WTC11 (cell line): Measurements from ENCODE around the gene MAPT. TPM values are rescaled to one million over a fixed set of nuclear protein-coding genes. Genes with fewer than 3 reads are reported as not detected.
A peak's percentile ranks its signal among the peaks of the same experiment; 100 is the strongest.

Experiments
- ATAC-seq: fragments of 200-7000 bp; cut with Tn5 transposase; 2 replicates; pipeline ENCODE4 v1.10.0; 2021; ENCODE audit warnings: mild to moderate bottlenecking, moderate library complexity
- CTCF ChIA-PET: fragments of 300-600 bp; sonication (Branson Sonifier 250); formaldehyde crosslinking; loops from one replicate; lab custom pipeline; 2021; ENCODE audit warnings: antibody characterized with exemption; lab: Charles Lee
- POLR2A ChIA-PET: fragments of 350-600 bp; sonication (Branson Sonifier 250); formaldehyde crosslinking; loops from one replicate; lab custom pipeline; 2021; ENCODE audit warnings: antibody characterized with exemption; lab: Charles Lee
- DNase-seq: peaks from one replicate; pipeline ENCODE4 v3.0.0; 2021; ENCODE audit warnings: low spot score
- H3K27ac Mint-ChIP-seq: 2 replicates; pipeline ENCODE4 v1.8.0; 2021; ENCODE audit warnings: mixed read lengths
- H3K27me3 Mint-ChIP-seq: 2 replicates; pipeline ENCODE4 v1.8.0; 2021; ENCODE audit warnings: low read depth, mild to moderate bottlenecking, moderate library complexity, mixed read lengths
- H3K36me3 Mint-ChIP-seq: 2 replicates; pipeline ENCODE4 v1.8.0; 2021; ENCODE audit warnings: mixed read lengths
- H3K4me1 Mint-ChIP-seq: 2 replicates; pipeline ENCODE4 v1.8.0; 2022; ENCODE audit warnings: mixed read lengths
- H3K4me3 Mint-ChIP-seq: 2 replicates; pipeline ENCODE4 v1.8.0; 2021; ENCODE audit warnings: mild to moderate bottlenecking, moderate library complexity, mixed read lengths
- H3K9me3 Mint-ChIP-seq: 2 replicates; pipeline ENCODE4 v1.8.0; 2021; ENCODE audit warnings: mixed read lengths
- CREM ChIP-seq: sonication (generic); formaldehyde crosslinking; IDR thresholded peaks from 2 replicates; pipeline ENCODE4 v1.8.1; 2022; ENCODE audit warnings: mild to moderate bottlenecking, missing genetic modification reagents, moderate library complexity
- E2F4 ChIP-seq: sonication (generic); formaldehyde crosslinking; IDR thresholded peaks from 2 replicates; pipeline ENCODE4 v1.8.1; 2022; ENCODE audit warnings: low read depth, mild to moderate bottlenecking, moderate library complexity, missing genetic modification reagents, borderline replicate concordance
- ETV6 ChIP-seq: sonication (generic); formaldehyde crosslinking; IDR thresholded peaks from 2 replicates; pipeline ENCODE4 v1.8.1; 2022; ENCODE audit warnings: mild to moderate bottlenecking, missing genetic modification reagents
- JUN ChIP-seq: sonication (generic); formaldehyde crosslinking; IDR thresholded peaks from 2 replicates; pipeline ENCODE4 v1.8.0; 2023; ENCODE audit warnings: mild to moderate bottlenecking, missing genetic modification reagents
- MYBL2 ChIP-seq: sonication (generic); formaldehyde crosslinking; IDR thresholded peaks from 2 replicates; pipeline ENCODE4 v1.8.1; 2023; ENCODE audit warnings: mild to moderate bottlenecking, moderate library complexity, missing genetic modification reagents
- NFYB ChIP-seq: sonication (generic); formaldehyde crosslinking; conservative IDR thresholded peaks from 2 replicates; pipeline ENCODE4 v1.8.0; 2022; ENCODE audit warnings: low read depth, missing genetic modification reagents
- NR1H2 ChIP-seq: sonication (generic); formaldehyde crosslinking; IDR thresholded peaks from 2 replicates; pipeline ENCODE4 v1.9.0; 2021; ENCODE audit warnings: mild to moderate bottlenecking, moderate library complexity, missing genetic modification reagents
- RORB ChIP-seq: fragments of 250-450 bp; sonication (Bioruptor Pico); IDR thresholded peaks from 2 replicates; pipeline ENCODE4 v1.9.0; 2021; ENCODE audit warnings: mild to moderate bottlenecking
- SMAD4 ChIP-seq: sonication (generic); formaldehyde crosslinking; IDR thresholded peaks from 2 replicates; pipeline ENCODE4 v1.8.0; 2022; ENCODE audit warnings: mild to moderate bottlenecking, missing genetic modification reagents
- TEAD1 ChIP-seq: sonication (generic); formaldehyde crosslinking; IDR thresholded peaks from 2 replicates; pipeline ENCODE4 v1.8.0; 2022; ENCODE audit warnings: mild to moderate bottlenecking, missing genetic modification reagents
- TEAD4 ChIP-seq: sonication (generic); formaldehyde crosslinking; IDR thresholded peaks from 2 replicates; pipeline ENCODE4 v1.8.0; 2022; ENCODE audit warnings: mild to moderate bottlenecking, missing genetic modification reagents
- ZBTB21 ChIP-seq: sonication (generic); formaldehyde crosslinking; IDR thresholded peaks from 2 replicates; pipeline ENCODE4 v1.8.1; 2023; ENCODE audit warnings: mild to moderate bottlenecking, missing genetic modification reagents, borderline replicate concordance
- ZNF121 ChIP-seq: sonication (generic); formaldehyde crosslinking; IDR thresholded peaks from 2 replicates; pipeline ENCODE4 v1.8.0; 2023; ENCODE audit warnings: missing genetic modification reagents
- ZNF263 ChIP-seq: sonication (generic); formaldehyde crosslinking; IDR thresholded peaks from 2 replicates; pipeline ENCODE4 v1.8.1; 2022; ENCODE audit warnings: low read depth, mild to moderate bottlenecking, moderate library complexity, missing genetic modification reagents
- ZNF512 ChIP-seq: sonication (generic); formaldehyde crosslinking; IDR thresholded peaks from 2 replicates; pipeline ENCODE4 v1.8.1; 2022; ENCODE audit warnings: missing genetic modification reagents, borderline replicate concordance
- total RNA-seq: library from RNA; stranded (reverse); gene quantifications from 3 replicates; pipeline ENCODE4 v1.2.3, GENCODE V29; 2021
- TF ChIP-seq, protein P1 (sequence below): sonication (generic); formaldehyde crosslinking; IDR thresholded peaks from 2 replicates; pipeline ENCODE4 v1.8.0; 2022; ENCODE audit warnings: mild to moderate bottlenecking, missing genetic modification reagents
- TF ChIP-seq, protein P2 (sequence below): sonication (generic); formaldehyde crosslinking; IDR thresholded peaks from 2 replicates; pipeline ENCODE4 v1.8.0; 2023; ENCODE audit warnings: missing genetic modification reagents, mild to moderate bottlenecking, borderline replicate concordance
- TF ChIP-seq, protein P3 (sequence below): sonication (generic); formaldehyde crosslinking; IDR thresholded peaks from 2 replicates; pipeline ENCODE4 v1.8.0; 2022; ENCODE audit warnings: mild to moderate bottlenecking, missing genetic modification reagents
- TF ChIP-seq, protein P4 (sequence below): fragments of 250-450 bp; sonication (Bioruptor Pico); IDR thresholded peaks from 2 replicates; pipeline ENCODE4 v1.8.0; 2021; ENCODE audit warnings: mild to moderate bottlenecking

The MAPT gene
- total RNA-seq, 1 experiment from 2014 or later, result 2.2 TPM

DNA sequence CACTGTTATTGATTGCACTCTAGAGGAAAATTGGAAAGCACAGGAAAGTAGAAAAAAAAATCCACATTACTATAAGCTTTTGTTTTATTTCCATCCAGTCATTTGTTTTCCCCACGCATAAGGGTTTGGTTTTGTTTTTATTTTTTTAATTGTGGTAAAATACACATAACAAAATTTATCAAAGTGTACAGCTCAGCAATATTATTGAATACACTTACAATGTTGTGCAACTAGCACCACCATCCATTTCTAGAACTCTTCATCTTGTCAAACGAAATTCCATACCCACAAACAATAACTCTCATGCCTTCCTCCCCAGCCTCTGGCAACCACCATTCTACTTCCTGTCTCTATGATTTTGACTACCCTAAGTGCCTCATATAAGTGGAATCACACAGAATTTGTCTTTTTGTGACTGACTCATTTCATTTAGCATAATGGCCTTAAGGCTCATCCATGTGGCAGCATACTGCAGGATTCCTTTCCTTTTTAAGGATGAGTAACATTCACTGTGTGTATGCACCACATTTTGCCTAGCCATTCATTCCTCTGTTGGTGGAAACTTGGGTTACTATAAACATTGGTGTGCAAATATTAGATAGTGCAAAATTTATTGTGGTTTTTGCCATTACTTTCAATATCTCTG lies 38.5 kb upstream of the MAPT start:
- CTCF ChIA-PET, result interaction anchor here (0.7 to 1.8 kb wide), 4 partner anchors 59 to 216 kb away, joined by 3 to 9 read pairs (median 4); no protein-coding TSS in a partner anchor

GRCh38 chr17:45857977-45858708 lies 36.2 kb upstream of the MAPT start:
- peaks cover 21% of the 10 kb centered on the region for H3K9me3 Mint-ChIP-seq
- H3K27me3 Mint-ChIP-seq, result peaks cover 11% of the 10 kb centered on the region
- CTCF ChIA-PET, result interaction anchor here (0.8 to 1.6 kb wide), 6 partner anchors 8 to 218 kb away, joined by 3 to 12 read pairs (median 5); partner anchors contain the start of gene CRHR1
- ATAC-seq (peak; percentile 77), DNase-seq (peak; percentile 61)
- TF ChIP-seq ZNF121 (CRISPR knock-in tag) (no peak), RORB (CRISPR knock-in tag) (no peak), NR1H2 (CRISPR knock-in tag) (no peak), JUN (0 out of 2 replicates have a peak, but pooled peaks have one; percentile 58), TEAD4 (CRISPR knock-in tag) (peak; percentile 95), SMAD4 (CRISPR knock-in tag) (peak; percentile 68; the same call in 1 of the 2 replicates), CREM (CRISPR knock-in tag) (no peak), TEAD1 (CRISPR knock-in tag) (peak; percentile 92), ETV6 (CRISPR knock-in tag) (no peak), NFYB (no peak), ZNF263 (CRISPR knock-in tag) (no peak)
- TF ChIP-seq, protein P1, sequence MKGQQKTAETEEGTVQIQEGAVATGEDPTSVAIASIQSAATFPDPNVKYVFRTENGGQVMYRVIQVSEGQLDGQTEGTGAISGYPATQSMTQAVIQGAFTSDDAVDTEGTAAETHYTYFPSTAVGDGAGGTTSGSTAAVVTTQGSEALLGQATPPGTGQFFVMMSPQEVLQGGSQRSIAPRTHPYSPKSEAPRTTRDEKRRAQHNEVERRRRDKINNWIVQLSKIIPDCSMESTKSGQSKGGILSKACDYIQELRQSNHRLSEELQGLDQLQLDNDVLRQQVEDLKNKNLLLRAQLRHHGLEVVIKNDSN (CRISPR knock-in tag), result peak; percentile 33; the same call in 1 of the 2 replicates
- TF ChIP-seq, protein P2, sequence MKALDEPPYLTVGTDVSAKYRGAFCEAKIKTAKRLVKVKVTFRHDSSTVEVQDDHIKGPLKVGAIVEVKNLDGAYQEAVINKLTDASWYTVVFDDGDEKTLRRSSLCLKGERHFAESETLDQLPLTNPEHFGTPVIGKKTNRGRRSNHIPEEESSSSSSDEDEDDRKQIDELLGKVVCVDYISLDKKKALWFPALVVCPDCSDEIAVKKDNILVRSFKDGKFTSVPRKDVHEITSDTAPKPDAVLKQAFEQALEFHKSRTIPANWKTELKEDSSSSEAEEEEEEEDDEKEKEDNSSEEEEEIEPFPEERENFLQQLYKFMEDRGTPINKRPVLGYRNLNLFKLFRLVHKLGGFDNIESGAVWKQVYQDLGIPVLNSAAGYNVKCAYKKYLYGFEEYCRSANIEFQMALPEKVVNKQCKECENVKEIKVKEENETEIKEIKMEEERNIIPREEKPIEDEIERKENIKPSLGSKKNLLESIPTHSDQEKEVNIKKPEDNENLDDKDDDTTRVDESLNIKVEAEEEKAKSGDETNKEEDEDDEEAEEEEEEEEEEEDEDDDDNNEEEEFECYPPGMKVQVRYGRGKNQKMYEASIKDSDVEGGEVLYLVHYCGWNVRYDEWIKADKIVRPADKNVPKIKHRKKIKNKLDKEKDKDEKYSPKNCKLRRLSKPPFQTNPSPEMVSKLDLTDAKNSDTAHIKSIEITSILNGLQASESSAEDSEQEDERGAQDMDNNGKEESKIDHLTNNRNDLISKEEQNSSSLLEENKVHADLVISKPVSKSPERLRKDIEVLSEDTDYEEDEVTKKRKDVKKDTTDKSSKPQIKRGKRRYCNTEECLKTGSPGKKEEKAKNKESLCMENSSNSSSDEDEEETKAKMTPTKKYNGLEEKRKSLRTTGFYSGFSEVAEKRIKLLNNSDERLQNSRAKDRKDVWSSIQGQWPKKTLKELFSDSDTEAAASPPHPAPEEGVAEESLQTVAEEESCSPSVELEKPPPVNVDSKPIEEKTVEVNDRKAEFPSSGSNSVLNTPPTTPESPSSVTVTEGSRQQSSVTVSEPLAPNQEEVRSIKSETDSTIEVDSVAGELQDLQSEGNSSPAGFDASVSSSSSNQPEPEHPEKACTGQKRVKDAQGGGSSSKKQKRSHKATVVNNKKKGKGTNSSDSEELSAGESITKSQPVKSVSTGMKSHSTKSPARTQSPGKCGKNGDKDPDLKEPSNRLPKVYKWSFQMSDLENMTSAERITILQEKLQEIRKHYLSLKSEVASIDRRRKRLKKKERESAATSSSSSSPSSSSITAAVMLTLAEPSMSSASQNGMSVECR (CRISPR knock-in tag), result 0 out of 2 replicates have a peak, but pooled peaks have one; percentile 64
- TF ChIP-seq, protein P3, sequence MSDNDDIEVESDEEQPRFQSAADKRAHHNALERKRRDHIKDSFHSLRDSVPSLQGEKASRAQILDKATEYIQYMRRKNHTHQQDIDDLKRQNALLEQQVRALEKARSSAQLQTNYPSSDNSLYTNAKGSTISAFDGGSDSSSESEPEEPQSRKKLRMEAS (CRISPR knock-in tag), result no peak
- TF ChIP-seq, protein P4, sequence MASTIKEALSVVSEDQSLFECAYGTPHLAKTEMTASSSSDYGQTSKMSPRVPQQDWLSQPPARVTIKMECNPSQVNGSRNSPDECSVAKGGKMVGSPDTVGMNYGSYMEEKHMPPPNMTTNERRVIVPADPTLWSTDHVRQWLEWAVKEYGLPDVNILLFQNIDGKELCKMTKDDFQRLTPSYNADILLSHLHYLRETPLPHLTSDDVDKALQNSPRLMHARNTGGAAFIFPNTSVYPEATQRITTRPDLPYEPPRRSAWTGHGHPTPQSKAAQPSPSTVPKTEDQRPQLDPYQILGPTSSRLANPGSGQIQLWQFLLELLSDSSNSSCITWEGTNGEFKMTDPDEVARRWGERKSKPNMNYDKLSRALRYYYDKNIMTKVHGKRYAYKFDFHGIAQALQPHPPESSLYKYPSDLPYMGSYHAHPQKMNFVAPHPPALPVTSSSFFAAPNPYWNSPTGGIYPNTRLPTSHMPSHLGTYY (CRISPR knock-in tag), result no peak
- no peaks in the 10 kb centered on the region for H3K4me1 Mint-ChIP-seq
- no peaks in the 10 kb centered on the region for H3K36me3 Mint-ChIP-seq
- no peak overlapping the region for H3K27ac Mint-ChIP-seq
- POLR2A ChIA-PET, result interaction anchor here (0.5 kb wide), 1 partner anchor 1112 kb away, joined by 4 read pairs; no protein-coding TSS in a partner anchor
- H3K4me3 Mint-ChIP-seq, result no peak overlapping the region

More for the DNA sequence above, 38.5 kb upstream of the MAPT start:
- Mint-ChIP-seq H3K27me3 (peaks cover 5% of the 10 kb centered on the region), H3K4me3 (no peak overlapping the region), H3K27ac (no peak overlapping the region), H3K4me1 (no peaks in the 10 kb centered on the region), H3K36me3 (no peaks in the 10 kb centered on the region), H3K9me3 (peaks cover 6% of the 10 kb centered on the region)
- TF ChIP-seq ZBTB21 (CRISPR knock-in tag) (no peak), ZNF263 (CRISPR knock-in tag) (no peak), MYBL2 (CRISPR knock-in tag) (no peak), ZNF512 (no peak), E2F4 (CRISPR knock-in tag) (no peak)
- ATAC-seq (no peak), DNase-seq (no peak)
- POLR2A ChIA-PET, result no interaction called here
